BE2C (cell line): Measurements from ENCODE around the gene TMEM158.

Experiments
- DNase-seq: peaks from one replicate; pipeline ENCODE4 v3.0.0-alpha.2; 2020
- H3K27me3 ChIP-seq: fragments of 250-450 bp; sonication (Bioruptor Pico); 2 replicates; pipeline ENCODE4 v1.5.1; 2020; ENCODE audit warnings: mild to moderate bottlenecking
- H3K36me3 ChIP-seq: fragments of 250-450 bp; sonication (Bioruptor Pico); 2 replicates; pipeline ENCODE4 v1.5.1; 2020; ENCODE audit warnings: mild to moderate bottlenecking
- H3K4me1 ChIP-seq: fragments of 250-450 bp; sonication (Bioruptor Pico); 2 replicates; pipeline ENCODE4 v1.5.1; 2020
- H3K4me3 ChIP-seq: 2 replicates; pipeline ENCODE4 v1.5.1; 2011; ENCODE audit warnings: low read depth, low read length
- H3K9me3 ChIP-seq: fragments of 250-450 bp; sonication (Bioruptor Pico); 2 replicates; pipeline ENCODE4 v1.5.1; 2020
- TF ChIP-seq, protein P1 (sequence below): IDR thresholded peaks from 2 replicates; pipeline ENCODE4 v1.5.1; 2012; ENCODE audit warnings: mild to moderate bottlenecking, low read depth, low read length

Gene TMEM158

DNA sequence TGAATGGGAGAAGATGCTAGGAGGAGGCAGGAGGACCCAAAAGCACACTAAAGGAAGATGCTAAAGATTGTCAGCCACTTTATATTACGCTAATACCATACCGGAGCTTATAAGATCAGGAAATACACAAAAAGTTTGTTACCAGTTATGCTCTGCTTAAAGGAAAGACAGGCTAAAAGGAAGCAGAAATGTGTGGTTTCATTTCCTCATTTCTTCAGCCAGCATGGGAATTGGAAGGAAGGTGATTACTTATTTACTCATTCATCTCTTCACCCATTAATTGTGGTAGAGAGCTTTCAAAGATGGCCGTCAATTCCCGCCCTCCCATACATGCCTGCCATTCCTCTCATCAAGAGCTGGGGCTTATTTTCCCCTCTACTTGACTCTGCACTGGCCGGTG lies 26.7 kb upstream of the TMEM158 start:
- H3K36me3 ChIP-seq: no peaks in the 10 kb centered on the region
- DNase-seq: no peak
- no peaks in the 10 kb centered on the region for H3K9me3 ChIP-seq
- TF ChIP-seq, protein P1, sequence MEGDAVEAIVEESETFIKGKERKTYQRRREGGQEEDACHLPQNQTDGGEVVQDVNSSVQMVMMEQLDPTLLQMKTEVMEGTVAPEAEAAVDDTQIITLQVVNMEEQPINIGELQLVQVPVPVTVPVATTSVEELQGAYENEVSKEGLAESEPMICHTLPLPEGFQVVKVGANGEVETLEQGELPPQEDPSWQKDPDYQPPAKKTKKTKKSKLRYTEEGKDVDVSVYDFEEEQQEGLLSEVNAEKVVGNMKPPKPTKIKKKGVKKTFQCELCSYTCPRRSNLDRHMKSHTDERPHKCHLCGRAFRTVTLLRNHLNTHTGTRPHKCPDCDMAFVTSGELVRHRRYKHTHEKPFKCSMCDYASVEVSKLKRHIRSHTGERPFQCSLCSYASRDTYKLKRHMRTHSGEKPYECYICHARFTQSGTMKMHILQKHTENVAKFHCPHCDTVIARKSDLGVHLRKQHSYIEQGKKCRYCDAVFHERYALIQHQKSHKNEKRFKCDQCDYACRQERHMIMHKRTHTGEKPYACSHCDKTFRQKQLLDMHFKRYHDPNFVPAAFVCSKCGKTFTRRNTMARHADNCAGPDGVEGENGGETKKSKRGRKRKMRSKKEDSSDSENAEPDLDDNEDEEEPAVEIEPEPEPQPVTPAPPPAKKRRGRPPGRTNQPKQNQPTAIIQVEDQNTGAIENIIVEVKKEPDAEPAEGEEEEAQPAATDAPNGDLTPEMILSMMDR: no peak
- H3K27me3 ChIP-seq: no peaks in the 10 kb centered on the region
- H3K4me1 ChIP-seq: no peaks in the 10 kb centered on the region
- H3K4me3 ChIP-seq: no peak overlapping the region

DNA sequence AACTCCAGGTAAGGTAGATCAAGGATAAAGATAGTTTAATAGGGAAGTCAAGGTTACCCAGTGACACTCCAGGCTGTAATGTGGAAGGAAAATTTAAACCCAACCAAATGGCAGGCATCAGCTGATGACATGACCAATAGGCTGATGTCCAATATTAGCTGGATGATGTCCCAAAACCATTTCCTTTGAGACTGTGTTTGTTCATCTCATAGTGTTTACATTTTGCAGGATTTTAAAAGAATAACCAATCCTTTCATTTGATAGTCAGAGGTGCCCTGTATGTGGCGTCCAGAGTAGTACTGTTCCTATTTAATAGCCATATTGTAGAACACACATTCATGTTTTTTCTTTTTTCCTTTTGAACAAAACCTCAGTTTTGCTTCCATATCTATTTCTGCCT lies 23.3 kb upstream of the TMEM158 start:
- H3K27me3 ChIP-seq: no peaks in the 10 kb centered on the region
- no peaks in the 10 kb centered on the region for H3K9me3 ChIP-seq
- H3K4me1 ChIP-seq: no peaks in the 10 kb centered on the region
- H3K36me3 ChIP-seq: no peaks in the 10 kb centered on the region
- no peak for DNase-seq
- H3K4me3 ChIP-seq: no peak overlapping the region
- TF ChIP-seq, protein P1: no peak

DNA sequence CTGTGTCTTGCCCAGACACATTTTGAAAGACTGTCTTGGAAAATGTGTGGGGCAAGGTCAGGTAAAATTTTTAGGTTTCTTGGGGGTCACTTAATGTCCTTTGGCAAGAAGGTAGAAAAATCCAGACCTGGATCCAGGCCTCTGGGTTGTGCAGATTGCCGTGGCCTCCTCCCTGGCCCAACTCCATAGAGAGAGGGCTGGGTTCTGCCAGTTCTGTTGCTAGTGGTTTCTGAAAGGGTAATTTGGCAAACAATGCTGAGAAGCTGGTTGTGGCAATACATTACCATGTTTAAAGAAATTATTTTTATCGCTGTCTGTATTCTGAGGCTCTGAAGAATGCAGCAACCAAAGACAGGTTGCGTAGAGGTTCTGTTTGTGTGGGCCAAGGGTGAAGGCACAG lies 20.2 kb upstream of the TMEM158 start:
- H3K36me3 ChIP-seq: no peaks in the 10 kb centered on the region
- TF ChIP-seq, protein P1: no peak
- no peak for DNase-seq
- no peak overlapping the region for H3K4me3 ChIP-seq
- no peaks in the 10 kb centered on the region for H3K9me3 ChIP-seq
- no peaks in the 10 kb centered on the region for H3K4me1 ChIP-seq
- H3K27me3 ChIP-seq: no peaks in the 10 kb centered on the region

GRCh38 chr3:45244356-45244755 lies 18.3 kb upstream of the TMEM158 start:
- no peaks in the 10 kb centered on the region for H3K4me1 ChIP-seq
- H3K9me3 ChIP-seq: no peaks in the 10 kb centered on the region
- H3K4me3 ChIP-seq: no peak overlapping the region
- TF ChIP-seq, protein P1: no peak
- H3K27me3 ChIP-seq: no peaks in the 10 kb centered on the region
- no peaks in the 10 kb centered on the region for H3K36me3 ChIP-seq
- no peak for DNase-seq

GRCh38 chr3:45241206-45241605 lies 15.1 kb upstream of the TMEM158 start:
- H3K4me1 ChIP-seq: no peaks in the 10 kb centered on the region
- TF ChIP-seq, protein P1: no peak
- no peak for DNase-seq
- no peaks in the 10 kb centered on the region for H3K27me3 ChIP-seq
- no peak overlapping the region for H3K4me3 ChIP-seq
- no peaks in the 10 kb centered on the region for H3K9me3 ChIP-seq
- no peaks in the 10 kb centered on the region for H3K36me3 ChIP-seq

- H3K4me1 ChIP-seq: no peaks in the 10 kb centered on the region
- TF ChIP-seq, protein P1: no peak
- no peaks in the 10 kb centered on the region for H3K27me3 ChIP-seq
- no peaks in the 10 kb centered on the region for H3K36me3 ChIP-seq
- no peaks in the 10 kb centered on the region for H3K9me3 ChIP-seq
- no peak overlapping the region for H3K4me3 ChIP-seq
- no peak for DNase-seq
Observed at GRCh38 chr3:45240292-45240691, 14.2 kb upstream of the TMEM158 start.
